TTC549 (cell line): Measurements from ENCODE around the gene TMEM117.
"Not testable (repeated sequence)": the region's sequence is repeated elsewhere in the genome, so short reads cannot be mapped to it uniquely, and the experiment has no call there.

ENCODE experiments used
- FAIRE-seq: peaks from 2 replicates; lab custom pipeline; 2012; peaks lifted over from hg19 to GRCh38; lab: Jason Lieb, UNC

The TMEM117 gene

DNA sequence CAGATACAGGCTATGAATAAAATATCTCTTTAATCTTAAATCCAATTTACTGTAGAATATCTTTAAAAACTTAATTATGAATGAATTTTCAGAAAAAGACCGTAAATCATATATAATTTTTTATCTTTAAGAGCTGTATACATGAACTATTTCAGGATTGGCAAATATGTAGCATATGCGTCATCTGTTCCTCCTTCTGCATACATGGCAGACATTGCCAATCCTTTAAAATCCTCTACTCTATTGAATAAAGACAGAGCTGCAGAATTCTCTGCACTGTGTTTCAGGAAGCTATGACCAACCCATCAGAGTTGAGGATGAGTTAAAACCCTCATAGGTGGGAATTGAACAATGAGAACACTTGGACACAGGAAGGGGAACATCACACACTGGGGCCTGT, 279.0 kb downstream of the TMEM117 start:
- FAIRE-seq: no peak

DNA sequence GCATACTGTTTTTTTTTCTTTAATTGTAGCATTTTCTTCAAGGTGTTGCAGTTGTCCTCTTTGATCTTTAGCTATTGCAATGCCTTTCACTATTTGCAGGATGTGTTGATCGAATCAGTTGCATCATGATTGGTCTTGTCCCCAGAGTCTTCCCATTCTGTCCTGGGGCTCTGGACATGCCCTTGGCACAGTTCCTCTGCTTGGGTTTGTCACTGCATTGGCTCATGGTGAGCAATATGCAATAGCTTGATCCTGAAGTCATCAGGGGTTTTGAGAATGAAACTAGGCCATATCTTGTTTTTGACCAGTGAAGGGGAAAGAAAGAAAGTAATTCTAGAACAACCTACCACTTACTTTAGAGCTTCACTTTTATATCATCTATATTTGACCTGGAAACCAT, 281.5 kb downstream of the TMEM117 start:
- no peak for FAIRE-seq

- FAIRE-seq: no peak
These were observed 283.1 kb downstream of the TMEM117 start for GRCh38 chr12:44118946-44119345.

DNA sequence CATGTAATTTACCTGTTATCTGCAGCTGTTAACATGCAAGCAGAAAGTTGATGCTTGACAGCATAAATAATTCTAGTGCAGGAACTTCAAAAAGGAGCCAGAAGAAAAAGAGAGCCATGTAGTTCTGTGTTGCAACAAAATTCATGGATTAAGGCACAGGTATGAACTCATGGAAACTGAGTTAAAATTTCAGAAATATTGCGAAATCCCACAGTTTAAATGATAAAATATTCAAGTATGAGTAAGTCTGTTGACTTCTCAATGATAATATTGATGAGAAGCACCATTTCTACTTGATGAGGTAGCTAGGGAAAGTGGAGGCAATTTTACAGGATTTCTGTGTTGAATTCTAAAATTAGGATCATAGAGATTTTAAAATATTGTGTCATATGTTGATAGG, 290.9 kb downstream of the TMEM117 start:
- FAIRE-seq: no peak

DNA sequence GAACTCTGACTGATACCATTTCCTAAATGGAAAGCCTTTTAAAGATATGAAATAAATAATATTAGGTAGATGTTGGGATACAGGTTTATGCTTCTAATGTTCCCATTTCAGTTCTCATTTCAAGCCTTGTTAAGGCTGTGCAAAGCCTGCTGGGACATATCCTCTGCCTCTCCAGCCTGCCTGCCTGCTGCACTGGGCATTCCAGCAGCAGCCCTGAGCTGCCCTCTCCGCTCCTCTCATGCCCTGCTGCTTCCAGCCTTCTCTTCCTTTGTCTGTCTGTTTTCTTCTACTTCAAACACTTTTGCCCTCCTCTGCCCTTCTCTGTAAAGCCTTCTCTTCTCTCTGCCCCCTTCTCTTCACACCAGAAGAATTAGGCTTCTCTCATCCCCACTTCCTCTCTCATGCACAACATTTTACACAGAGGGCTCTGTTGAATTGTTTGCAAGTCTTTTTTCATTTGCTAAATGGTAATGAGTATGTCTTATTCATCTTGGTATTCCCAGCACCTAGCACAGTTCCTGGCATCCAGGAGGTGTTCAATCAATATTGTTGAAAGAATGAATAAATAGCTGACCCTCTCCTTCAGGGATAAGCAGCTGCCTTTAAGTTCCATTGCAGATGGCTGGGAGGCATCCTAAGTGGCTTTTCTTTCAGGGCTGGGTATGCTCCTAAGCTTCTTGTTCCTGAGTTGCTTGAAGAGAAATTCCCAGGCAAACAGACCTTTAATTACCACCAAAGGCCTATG, 292.3 kb downstream of the TMEM117 start:
- no peak for FAIRE-seq

- FAIRE-seq: no peak
These were observed 307.3 kb downstream of the TMEM117 start for GRCh38 chr12:44143175-44143574.

GRCh38 chr12:44148936-44149335, 313.1 kb downstream of the TMEM117 start:
- FAIRE-seq: no peak

- no peak for FAIRE-seq
These were observed 318.2 kb downstream of the TMEM117 start for GRCh38 chr12:44154128-44154527.

GRCh38 chr12:44155358-44155757, 319.5 kb downstream of the TMEM117 start:
- FAIRE-seq: no peak

GRCh38 chr12:44157359-44157758, 321.5 kb downstream of the TMEM117 start:
- no peak for FAIRE-seq

GRCh38 chr12:44158746-44159145, 322.9 kb downstream of the TMEM117 start:
- no peak for FAIRE-seq

- no peak for FAIRE-seq
These were observed 323.3 kb downstream of the TMEM117 start for GRCh38 chr12:44159216-44159615.

DNA sequence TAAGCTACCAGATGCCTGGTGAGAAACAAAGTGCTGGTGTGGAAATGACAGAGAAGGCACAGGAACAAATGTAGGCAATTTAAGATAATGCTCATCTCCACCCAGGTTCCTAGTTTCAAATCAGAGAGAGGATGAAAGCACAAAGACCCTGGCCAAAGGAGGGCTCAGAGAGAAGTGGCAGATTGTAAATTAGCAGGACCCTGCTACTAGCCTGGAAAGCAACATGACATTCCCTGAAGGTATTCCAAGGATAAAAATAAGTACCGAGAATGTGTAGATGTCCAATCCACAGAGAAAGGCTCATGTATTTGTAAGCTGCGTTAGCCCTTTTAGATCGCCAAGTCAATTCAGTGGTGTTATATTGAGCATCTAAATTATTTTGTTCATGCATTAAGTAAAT, 324.0 kb downstream of the TMEM117 start:
- FAIRE-seq: no peak

- FAIRE-seq: no peak
These were observed 327.1 kb downstream of the TMEM117 start for GRCh38 chr12:44162961-44163360.

DNA sequence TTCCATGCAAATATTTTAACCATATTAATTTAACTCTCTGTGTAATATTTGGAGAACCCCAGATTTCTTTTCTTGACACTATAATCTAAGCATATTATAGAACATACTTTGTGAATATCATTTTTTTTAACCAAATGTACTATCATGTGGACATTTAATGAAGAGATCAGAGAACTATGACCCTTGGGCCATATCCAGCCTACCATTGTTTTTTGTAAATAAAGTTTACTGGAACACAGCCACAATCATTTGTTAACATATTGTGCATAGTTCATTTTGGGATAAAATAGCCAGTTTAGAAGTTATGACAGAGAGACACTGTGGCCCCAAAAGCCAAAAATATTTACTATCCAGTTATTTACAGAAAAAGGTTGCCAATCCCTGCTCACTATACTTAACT, 338.2 kb downstream of the TMEM117 start:
- FAIRE-seq: no peak

DNA sequence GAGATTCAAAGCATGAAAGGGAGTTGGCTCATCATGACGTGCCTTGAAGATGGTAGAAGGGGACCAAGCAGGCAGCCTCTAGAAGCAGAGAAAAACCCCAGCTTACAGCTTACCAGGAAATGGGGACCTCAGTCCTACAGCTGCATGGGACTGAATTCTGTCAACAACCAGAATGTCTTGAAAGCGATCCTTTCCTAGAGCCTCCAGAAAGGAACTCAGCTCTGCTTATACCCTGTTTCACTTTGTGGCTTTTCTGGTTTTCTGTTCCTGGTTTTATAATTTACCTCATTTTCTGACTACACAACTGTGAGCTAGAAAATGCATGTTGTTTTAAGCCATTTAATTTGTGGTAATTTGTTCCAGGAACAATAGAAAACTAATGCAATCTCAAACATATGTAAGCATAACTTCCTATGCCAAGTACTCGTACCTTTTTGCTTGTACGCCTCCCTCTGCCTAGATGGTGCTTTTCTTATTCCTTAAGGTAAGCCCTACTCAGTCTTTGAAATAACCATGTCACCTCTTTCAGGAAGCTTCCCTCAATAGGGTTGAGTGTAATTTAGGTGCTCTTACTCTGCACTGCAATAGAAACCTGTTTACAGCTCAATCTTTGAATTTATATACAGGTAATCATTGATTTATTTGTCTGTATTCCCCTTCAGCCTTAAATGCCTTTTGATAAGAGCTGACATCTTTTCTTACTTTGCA, 348.8 kb downstream of the TMEM117 start:
- no peak for FAIRE-seq

- FAIRE-seq: no peak
These were observed 357.4 kb downstream of the TMEM117 start for GRCh38 chr12:44193281-44193680.

GRCh38 chr12:44195719-44196118, 359.8 kb downstream of the TMEM117 start:
- FAIRE-seq: not testable (repeated sequence)

GRCh38 chr12:44206045-44206444, 370.2 kb downstream of the TMEM117 start:
- no peak for FAIRE-seq

DNA sequence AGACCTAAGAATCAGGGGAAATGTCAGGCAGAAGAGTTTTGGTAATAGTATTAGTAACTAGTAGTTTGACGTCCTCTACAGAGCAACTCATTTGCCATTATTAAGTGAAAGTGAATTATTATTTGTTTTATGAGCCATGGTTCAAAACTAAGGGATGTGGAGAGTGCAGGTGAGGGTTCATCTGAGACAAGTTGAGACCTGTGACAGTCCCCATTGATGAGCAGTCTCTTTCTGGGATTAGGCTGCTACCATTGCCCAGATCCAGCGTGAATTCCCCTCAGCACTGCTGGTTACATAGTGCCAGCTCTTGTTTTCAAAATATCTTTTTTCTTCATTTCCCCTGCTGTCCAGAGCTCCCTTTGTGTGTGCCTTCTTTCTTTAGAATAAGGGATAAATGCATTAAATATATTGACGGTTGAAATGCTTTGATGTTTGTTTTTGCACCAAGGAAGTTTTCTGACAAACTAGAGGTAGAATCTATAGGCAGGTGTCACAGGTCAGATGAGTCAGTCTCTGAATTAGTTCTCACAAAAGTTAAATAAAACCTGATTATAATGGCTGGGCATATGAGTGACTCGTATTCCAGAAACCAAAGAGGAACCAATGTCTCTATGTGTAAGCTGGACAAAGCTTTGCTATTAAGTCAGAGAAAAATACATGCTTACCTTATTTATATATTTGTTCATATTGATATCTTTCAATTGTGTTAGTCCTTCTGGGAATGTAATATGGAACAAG, 381.4 kb downstream of the TMEM117 start:
- no peak for FAIRE-seq

GRCh38 chr12:44223736-44224135, 387.9 kb downstream of the TMEM117 start:
- FAIRE-seq: no peak

DNA sequence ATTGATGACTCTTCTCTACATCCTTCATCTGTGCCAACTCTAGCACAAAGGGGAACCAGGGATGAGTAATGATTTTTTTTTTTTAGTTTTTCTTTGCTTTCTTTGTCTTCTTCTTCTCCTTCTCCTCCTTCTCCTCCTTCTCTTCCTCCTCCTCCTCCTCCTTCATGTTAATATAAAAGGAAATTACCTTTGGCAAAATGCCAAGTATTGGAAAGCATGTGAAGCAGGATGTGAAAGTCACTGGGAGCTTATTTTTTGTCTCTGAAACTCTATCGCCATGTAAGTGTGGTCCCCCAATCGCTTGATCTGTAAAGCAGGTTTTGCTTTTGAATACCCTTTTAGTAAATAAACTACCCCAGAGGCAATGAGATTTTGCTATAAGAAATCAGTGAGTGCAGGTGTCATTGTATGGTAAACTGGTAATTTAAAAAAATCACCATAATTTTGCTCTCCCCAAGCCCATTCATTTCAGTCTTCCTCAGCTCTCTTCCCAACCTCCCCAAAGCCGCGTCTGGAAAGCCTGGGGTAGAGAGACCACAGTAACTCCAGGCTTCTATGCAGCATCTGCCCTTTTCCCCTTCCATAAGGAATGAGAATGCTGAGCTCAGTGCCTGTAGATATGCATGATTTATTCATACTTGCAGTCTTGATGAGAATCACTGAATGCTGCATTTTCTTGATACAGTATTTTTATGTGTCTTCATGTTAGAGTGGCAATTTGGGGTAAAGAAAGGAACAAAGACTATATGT, 388.7 kb downstream of the TMEM117 start:
- no peak for FAIRE-seq

GRCh38 chr12:44225149-44225510, 389.2 kb downstream of the TMEM117 start:
- no peak for FAIRE-seq
